Femur (tissue), 1 donor: ENCODE data around the gene USP51.
"Not testable (repeated sequence)": the region's sequence is repeated elsewhere in the genome, so short reads cannot be mapped to it uniquely, and the experiment has no call there.

Experiments
- DNase-seq: peaks from one replicate; pipeline ENCODE4 v3.0.0-alpha.2; 2017

USP51 gene

DNA sequence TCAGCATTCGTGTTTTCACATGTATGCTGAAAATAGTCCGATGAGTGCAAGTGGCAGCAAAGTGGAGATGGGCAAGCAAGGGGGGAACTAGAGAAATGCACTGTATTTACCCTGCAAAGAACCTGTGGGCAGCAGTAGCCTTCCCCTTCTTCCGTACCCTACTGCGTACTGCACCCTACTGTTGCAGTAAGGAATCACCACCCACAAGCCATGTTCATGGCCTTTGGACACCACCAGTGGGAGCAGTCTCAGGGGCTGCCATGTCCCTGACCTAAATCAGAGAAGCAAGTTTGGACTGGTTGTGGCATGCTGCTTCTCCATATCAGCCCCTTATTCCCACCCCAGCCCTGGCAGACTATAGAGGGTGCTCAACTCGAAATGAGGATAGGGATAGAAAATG is 25.6 kb downstream of the USP51 start:
- not testable (repeated sequence) for DNase-seq

DNA sequence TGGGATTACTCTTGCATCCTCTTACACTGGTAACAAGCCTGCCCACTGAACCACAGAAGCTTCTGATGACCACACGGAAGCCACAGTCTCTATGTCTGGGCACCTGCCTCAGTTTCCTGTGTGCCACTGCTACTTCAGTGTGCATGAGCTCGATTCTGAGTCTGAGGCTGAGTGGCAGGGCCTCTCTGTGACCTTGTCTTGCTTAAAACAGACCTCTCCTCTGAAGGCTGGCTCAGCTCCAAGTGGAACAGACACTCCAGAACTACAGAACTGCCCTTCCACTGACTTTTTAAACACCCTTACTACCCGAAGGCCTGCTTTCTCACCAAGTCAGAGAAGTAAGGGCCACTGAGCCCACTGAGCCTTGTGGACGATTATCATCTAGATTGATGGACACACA is 29.7 kb downstream of the USP51 start:
- not testable (repeated sequence) for DNase-seq

DNA sequence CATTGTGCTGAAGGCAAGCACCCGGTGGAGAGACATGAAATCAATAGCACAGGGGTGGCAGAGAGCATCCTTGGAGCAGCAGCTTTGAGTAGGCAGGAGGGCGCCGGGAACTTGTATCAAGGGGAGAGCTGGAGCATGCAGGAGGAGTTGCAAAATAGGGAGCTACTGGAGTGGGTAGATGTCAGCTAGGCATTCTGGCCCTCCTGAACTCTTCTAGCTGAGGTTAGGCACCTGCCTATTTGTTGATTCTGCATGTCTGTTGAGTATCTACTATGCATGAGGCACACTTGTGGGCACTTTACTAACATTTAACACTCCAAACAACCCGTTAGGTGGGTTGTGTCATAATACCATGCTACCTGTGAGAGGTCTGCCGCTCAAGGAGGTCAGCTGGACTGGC is 30.2 kb downstream of the USP51 start:
- DNase-seq = not testable (repeated sequence)

DNA sequence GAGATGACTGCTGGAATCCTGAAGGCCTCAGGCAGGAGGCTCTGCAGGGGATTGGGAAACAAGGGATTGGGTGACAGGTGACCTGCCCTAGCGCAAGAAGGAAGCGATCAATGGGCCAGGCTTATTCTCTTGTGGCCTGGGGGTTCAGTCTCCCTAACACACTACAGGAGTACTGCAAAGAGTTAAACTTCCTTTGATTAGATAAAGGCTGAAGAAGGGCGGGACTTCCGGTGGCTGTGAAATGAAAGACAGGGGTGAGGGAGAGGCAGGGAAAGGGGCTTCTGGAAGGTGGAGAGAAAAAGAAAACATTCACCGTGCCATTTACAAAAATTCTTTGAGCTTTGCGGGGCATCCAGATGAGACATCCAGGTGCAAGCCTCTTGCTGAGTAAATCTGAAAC is 33.9 kb downstream of the USP51 start:
- not testable (repeated sequence) for DNase-seq

DNA sequence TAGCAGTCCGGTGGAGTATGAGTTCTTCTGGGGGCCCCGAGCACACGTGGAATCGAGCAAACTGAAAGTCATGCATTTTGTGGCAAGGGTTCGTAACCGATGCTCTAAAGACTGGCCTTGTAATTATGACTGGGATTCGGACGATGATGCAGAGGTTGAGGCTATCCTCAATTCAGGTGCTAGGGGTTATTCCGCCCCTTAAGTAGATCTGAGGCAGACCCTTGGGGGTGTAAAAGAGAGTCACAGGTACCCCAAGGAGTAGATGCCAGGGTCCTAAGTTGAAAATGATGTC is 36.9 kb downstream of the USP51 start:
- DNase-seq = no peak

DNA sequence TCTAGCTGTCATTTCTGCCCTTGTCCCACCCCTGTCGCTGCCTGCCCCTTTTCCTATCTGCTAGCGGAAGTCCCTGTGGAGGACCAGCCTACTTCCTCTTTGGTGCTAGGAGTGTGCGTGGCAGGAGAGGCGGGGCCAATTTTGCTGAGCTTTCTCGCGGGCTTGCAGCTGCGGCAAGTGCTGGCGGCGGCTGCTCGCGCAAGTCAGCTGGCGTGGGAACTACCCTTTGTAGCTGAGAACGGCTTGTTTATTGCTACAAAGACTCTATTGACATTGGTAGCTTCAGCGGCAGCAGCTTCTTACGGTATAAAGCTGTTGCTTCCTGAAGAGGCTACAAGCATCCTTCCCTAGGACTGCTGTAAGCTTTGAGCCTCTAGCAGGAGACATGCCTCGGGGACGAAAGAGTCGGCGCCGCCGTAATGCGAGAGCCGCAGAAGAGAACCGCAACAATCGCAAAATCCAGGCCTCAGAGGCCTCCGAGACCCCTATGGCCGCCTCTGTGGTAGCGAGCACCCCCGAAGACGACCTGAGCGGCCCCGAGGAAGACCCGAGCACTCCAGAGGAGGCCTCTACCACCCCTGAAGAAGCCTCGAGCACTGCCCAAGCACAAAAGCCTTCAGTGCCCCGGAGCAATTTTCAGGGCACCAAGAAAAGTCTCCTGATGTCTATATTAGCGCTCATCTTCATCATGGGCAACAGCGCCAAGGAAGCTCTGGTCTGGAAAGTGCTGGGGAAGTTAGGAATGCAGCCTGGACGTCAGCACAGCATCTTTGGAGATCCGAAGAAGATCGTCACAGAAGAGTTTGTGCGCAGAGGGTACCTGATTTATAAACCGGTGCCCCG is 37.4 kb downstream of the USP51 start, which contains the start of gene MAGEH1:
Gene MAGEH1, plus strand, starts transcription at position 138 of the 843 bp plus-strand sequence. Its CDS starts 248 bp downstream, at position 386.
- DNase-seq = peak; percentile 94

DNA sequence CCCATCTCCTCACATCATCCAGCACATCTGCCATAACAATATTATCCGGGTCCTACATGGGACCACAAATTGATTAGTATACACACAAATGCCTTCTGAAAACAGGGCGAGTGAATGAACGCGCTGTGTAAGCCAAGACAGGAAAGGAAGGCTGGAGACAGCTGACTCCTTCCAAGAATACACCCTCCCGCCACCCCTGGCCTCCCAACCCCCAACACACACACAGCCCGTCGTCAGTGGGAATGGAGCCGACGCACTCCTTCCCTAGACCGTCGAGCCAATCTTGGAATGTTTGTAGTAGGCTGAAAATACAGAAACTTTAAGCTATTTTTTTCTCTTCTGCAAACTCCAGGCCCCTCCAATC is 38.0 kb downstream of the USP51 start:
- no peak for DNase-seq

DNA sequence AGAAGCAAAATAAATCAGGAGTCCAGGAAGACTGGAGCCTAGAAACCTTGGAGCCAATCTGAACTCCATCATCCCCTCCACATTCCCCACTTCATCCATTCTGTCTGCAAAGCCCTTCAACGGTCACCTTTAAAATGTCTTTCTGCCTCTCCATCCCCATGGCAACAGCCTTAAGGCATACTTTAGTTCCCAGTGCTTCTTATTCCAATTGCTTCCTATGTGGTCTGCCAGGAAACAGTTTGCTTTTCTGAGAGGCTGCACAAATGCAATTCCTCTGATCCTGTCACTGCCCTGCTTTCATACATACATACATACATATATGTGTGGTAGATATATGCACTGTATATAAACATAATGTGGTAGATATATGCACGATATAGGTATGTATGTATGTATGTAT is 38.5 kb downstream of the USP51 start:
- no peak for DNase-seq

DNA sequence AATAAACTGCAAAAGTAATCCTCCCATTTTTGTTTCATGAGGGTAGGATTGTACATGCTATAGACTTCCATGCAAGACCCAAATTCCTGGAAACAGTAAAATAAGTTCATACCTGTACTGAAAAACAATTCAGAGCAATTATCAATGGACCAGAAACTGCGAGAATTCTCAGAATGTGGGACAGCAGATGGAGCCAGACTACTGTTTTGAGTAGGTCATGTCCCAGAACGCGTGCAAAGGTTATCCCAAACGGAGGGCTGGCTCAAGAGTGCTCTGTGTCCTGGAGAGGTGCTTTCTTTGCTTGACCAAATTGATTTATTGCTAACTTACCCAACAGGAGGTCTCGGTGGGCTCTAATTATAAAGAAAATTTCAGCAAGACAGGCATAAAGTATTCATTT is 39.4 kb downstream of the USP51 start:
- DNase-seq = no peak

DNA sequence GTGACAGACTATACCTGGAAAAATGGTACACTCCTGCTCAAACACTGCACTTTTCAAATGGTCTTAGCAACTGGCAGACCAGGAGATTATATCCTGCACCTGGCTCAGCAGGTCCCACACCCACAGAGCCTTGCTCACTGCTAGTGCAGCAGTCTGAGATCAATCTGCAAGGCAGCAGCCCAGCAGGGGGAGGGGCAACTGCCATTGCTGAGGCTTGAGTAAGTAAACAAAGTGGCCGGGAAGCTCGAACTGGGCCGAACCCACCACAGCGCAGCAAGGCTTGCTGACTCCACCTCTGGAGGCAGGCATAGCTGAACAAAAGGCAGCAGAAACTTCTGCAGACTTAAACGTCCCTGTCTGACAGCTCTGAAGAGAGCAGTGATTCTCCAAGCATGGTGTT is 46.2 kb downstream of the USP51 start:
- DNase-seq = not testable (repeated sequence)
